SK-N-SH (cell line): Measurements from ENCODE around the gene ANKH. TPM values are rescaled to one million over a fixed set of nuclear protein-coding genes. Genes with fewer than 3 reads are reported as not detected.
A peak's percentile ranks its signal among the peaks of the same experiment; 100 is the strongest.

ENCODE experiments used
- CTCF ChIA-PET: fragments of 300-600, 350-600 bp; formaldehyde crosslinking; extraction: SDS; loops from one replicate; lab custom pipeline; 2021; lab: Yijun Ruan, JAX
- POLR2A ChIA-PET: fragments of 350-600 bp; sonication (Branson Sonifier 250); formaldehyde crosslinking; extraction: SDS; loops from one replicate; lab custom pipeline; 2020; ENCODE audit warnings: antibody characterized with exemption, inconsistent platforms; lab: Yijun Ruan, JAX
- DNase-seq: peaks from one replicate; pipeline ENCODE4 v3.0.0; 2012
- H2AFZ ChIP-seq: fragments of 200-600 bp; sonication (generic); 2 replicates; pipeline ENCODE4 v1.8.1; 2016; ENCODE audit warnings: antibody characterized with exemption, mild to moderate bottlenecking, low read depth
- H3F3A ChIP-seq: fragments of 200-600 bp; sonication (generic); replicated peaks from 2 replicates; pipeline ENCODE3; 2016; ENCODE audit warnings: antibody characterized with exemption, mild to moderate bottlenecking; ENCODE audit not compliant: insufficient read depth
- H3K27ac ChIP-seq, 2 experiments: fragments of 200-500 bp in 1 of 2; fragments of 200-600 bp in 1 of 2; sonication (Bioruptor generic) in 1 of 2; sonication (generic), shearing (Covaris generic) in 1 of 2; 2 replicates each; pipeline versions ENCODE4 v1.5.1 to v1.6.1; 2014 to 2016; ENCODE audit warnings: low read depth in 2 of 2, inconsistent platforms in 1 of 2, low read length in 1 of 2, mild to moderate bottlenecking in 1 of 2, mixed read lengths in 1 of 2
- H3K27me3 ChIP-seq: fragments of 200-600 bp; sonication (generic), shearing (Covaris generic); 2 replicates; pipeline ENCODE4 v1.6.1; 2016; ENCODE audit warnings: mixed run types; ENCODE audit not compliant: insufficient read depth
- H3K36me3 ChIP-seq, 2 experiments: fragments of 200-500 bp in 1 of 2; fragments of 200-600 bp in 1 of 2; sonication (Bioruptor generic) in 1 of 2; sonication (generic) in 1 of 2; replicated peaks in 1 of 2; 2 replicates each; pipeline versions ENCODE3 to v1.5.1; 2014 to 2016; ENCODE audit warnings: low read length in 1 of 2, mild to moderate bottlenecking in 1 of 2; ENCODE audit not compliant: insufficient read depth in 2 of 2, control insufficient read depth in 1 of 2
- H3K4me1 ChIP-seq, 2 experiments: fragments of 200-500 bp in 1 of 2; fragments of 200-600 bp in 1 of 2; sonication (Bioruptor generic) in 1 of 2; sonication (generic), shearing (Covaris generic) in 1 of 2; 2 replicates each; pipeline versions ENCODE4 v1.5.1 to v1.6.1; 2014 to 2016; ENCODE audit warnings: low read depth in 1 of 2, low read length in 1 of 2, mixed run types in 1 of 2; ENCODE audit not compliant: insufficient read depth in 2 of 2, control insufficient read depth in 1 of 2
- H3K4me2 ChIP-seq: fragments of 200-600 bp; sonication (generic), shearing (Covaris generic); 2 replicates; pipeline ENCODE4 v1.6.1; 2017; ENCODE audit warnings: mixed run types
- H3K4me3 ChIP-seq, 2 experiments: fragments of 200-500 bp in 1 of 2; fragments of 200-600 bp in 1 of 2; sonication (Bioruptor generic) in 1 of 2; sonication (generic), shearing (Covaris generic) in 1 of 2; 2 replicates each; pipeline versions ENCODE4 v1.5.1 to v1.8.1; 2014 to 2016; ENCODE audit warnings: low read depth in 2 of 2, inconsistent platforms in 1 of 2, low read length in 1 of 2, mild to moderate bottlenecking in 1 of 2, mixed read lengths in 1 of 2, moderate library complexity in 1 of 2
- H3K79me2 ChIP-seq: fragments of 200-600 bp; sonication (generic); 2 replicates; pipeline ENCODE4 v1.8.1; 2017; ENCODE audit warnings: mild to moderate bottlenecking; ENCODE audit not compliant: insufficient read depth
- H3K9ac ChIP-seq: fragments of 200-600 bp; sonication (generic); 2 replicates; pipeline ENCODE4 v1.6.1; 2017; ENCODE audit warnings: mixed run types
- H3K9me2 ChIP-seq: fragments of 200-600 bp; sonication (generic); 2 replicates; pipeline ENCODE4 v1.6.1; 2017; ENCODE audit warnings: mixed run types
- H3K9me3 ChIP-seq: fragments of 200-600 bp; sonication (generic); 2 replicates; pipeline ENCODE4 v1.6.1; 2017; ENCODE audit warnings: mixed run types, mild to moderate bottlenecking, moderate library complexity
- H4K20me1 ChIP-seq: fragments of 200-600 bp; sonication (generic); 2 replicates; pipeline ENCODE4 v1.6.1; 2017; ENCODE audit warnings: mild to moderate bottlenecking, mixed run types; ENCODE audit not compliant: insufficient read depth
- CHD2 ChIP-seq: fragments of 150-350 bp; IDR thresholded peaks from 2 replicates; pipeline ENCODE4 v1.6.1; 2018; ENCODE audit warnings: low read length; ENCODE audit not compliant: partially characterized antibody
- ELF1 ChIP-seq: IDR thresholded peaks from 2 replicates; pipeline ENCODE4 v1.4.0; 2012
- FOSL2 ChIP-seq: IDR thresholded peaks from 2 replicates; pipeline ENCODE4 v1.4.0; 2012; ENCODE audit warnings: low read depth, mild to moderate bottlenecking, moderate library complexity, borderline replicate concordance
- FOXM1 ChIP-seq: IDR thresholded peaks from 2 replicates; pipeline ENCODE4 v1.4.0; 2012; ENCODE audit warnings: low read depth, mild to moderate bottlenecking
- GABPA ChIP-seq: IDR thresholded peaks from 2 replicates; pipeline ENCODE4 v1.4.0; 2012; ENCODE audit warnings: low read depth, mild to moderate bottlenecking
- MXI1 ChIP-seq: IDR thresholded peaks from 2 replicates; pipeline ENCODE4 v1.6.1; 2012; ENCODE audit warnings: mild to moderate bottlenecking, low read depth, low read length, improper control_type of control experiment
- NFIC ChIP-seq: IDR thresholded peaks from 2 replicates; pipeline ENCODE4 v1.4.0; 2012; ENCODE audit warnings: borderline replicate concordance
- NRF1 ChIP-seq: IDR thresholded peaks from 2 replicates; pipeline ENCODE4 v1.6.1; 2012; ENCODE audit warnings: low read depth, mild to moderate bottlenecking, low read length
- PBX3 ChIP-seq: IDR thresholded peaks from 2 replicates; pipeline ENCODE4; 2012
- POLR2AphosphoS5 ChIP-seq: IDR thresholded peaks from 2 replicates; pipeline ENCODE4 v1.6.1; 2012; ENCODE audit warnings: low read depth, low read length
- RCOR1 ChIP-seq: fragments of 150-350 bp; IDR thresholded peaks from 2 replicates; pipeline ENCODE4 v1.6.1; 2017; ENCODE audit warnings: antibody characterized with exemption, low read length
- RFX5 ChIP-seq: IDR thresholded peaks from 2 replicates; pipeline ENCODE4 v1.6.1; 2012; ENCODE audit warnings: mild to moderate bottlenecking, improper control_type of control experiment, low read length
- SIN3A ChIP-seq: IDR thresholded peaks from 2 replicates; pipeline ENCODE4 v1.6.1; 2012; ENCODE audit warnings: low read depth, mild to moderate bottlenecking, low read length, moderate library complexity, borderline replicate concordance
- SMC3 ChIP-seq: IDR thresholded peaks from 2 replicates; pipeline ENCODE4 v1.6.1; 2012; ENCODE audit warnings: low read depth, low read length, improper control_type of control experiment
- TAF1 ChIP-seq: IDR thresholded peaks from 2 replicates; pipeline ENCODE4 v1.6.1; 2012; ENCODE audit warnings: low read depth, mild to moderate bottlenecking, low read length, moderate library complexity, borderline replicate concordance
- TEAD4 ChIP-seq: IDR thresholded peaks from 2 replicates; pipeline ENCODE4 v1.4.0; 2012; ENCODE audit warnings: mild to moderate bottlenecking, borderline replicate concordance; ENCODE audit not compliant: insufficient read depth
- YY1 ChIP-seq: IDR thresholded peaks from 2 replicates; pipeline ENCODE4 v1.4.0; 2012; ENCODE audit warnings: low read depth, mild to moderate bottlenecking
- WGBS: methylation state at CpG from one replicate; pipeline ENCODE4 v1.1.6; 2017; ENCODE audit warnings: low lambda C conversion rate; 5-methylcytosine and 5-hydroxymethylcytosine counted together
- polyA plus RNA-seq, 3 experiments: library from polyadenylated mRNA; depleted of rRNA; stranded (reverse); fragments of >200 nt; gene quantifications; 2 replicates each; pipeline ENCODE4 v1.2.3, GENCODE V29; 2012
- TF ChIP-seq, protein P1 (sequence below): fragments of 150-350 bp; IDR thresholded peaks from 2 replicates; pipeline ENCODE4 v1.6.1; 2016; ENCODE audit warnings: mild to moderate bottlenecking, low read depth, low read length
- TF ChIP-seq, protein P2 (sequence below): IDR thresholded peaks from 2 replicates; pipeline ENCODE4 v1.4.0; 2012; ENCODE audit warnings: low read depth
- TF ChIP-seq, protein P3 (sequence below): fragments of 150-350 bp; IDR thresholded peaks from 2 replicates; pipeline ENCODE4 v1.6.1; 2017; ENCODE audit warnings: antibody characterized with exemption, low read length, low read depth, borderline replicate concordance

The ANKH gene
- polyA plus RNA-seq, 1 of the 3 experiments (the other 2 are of a cell fraction) = 22.0 TPM

- TF ChIP-seq ELF1 = no peak
These were observed 206.3 kb downstream of the ANKH start (continued) for GRCh38 chr5:14665101-14665822.

DNA sequence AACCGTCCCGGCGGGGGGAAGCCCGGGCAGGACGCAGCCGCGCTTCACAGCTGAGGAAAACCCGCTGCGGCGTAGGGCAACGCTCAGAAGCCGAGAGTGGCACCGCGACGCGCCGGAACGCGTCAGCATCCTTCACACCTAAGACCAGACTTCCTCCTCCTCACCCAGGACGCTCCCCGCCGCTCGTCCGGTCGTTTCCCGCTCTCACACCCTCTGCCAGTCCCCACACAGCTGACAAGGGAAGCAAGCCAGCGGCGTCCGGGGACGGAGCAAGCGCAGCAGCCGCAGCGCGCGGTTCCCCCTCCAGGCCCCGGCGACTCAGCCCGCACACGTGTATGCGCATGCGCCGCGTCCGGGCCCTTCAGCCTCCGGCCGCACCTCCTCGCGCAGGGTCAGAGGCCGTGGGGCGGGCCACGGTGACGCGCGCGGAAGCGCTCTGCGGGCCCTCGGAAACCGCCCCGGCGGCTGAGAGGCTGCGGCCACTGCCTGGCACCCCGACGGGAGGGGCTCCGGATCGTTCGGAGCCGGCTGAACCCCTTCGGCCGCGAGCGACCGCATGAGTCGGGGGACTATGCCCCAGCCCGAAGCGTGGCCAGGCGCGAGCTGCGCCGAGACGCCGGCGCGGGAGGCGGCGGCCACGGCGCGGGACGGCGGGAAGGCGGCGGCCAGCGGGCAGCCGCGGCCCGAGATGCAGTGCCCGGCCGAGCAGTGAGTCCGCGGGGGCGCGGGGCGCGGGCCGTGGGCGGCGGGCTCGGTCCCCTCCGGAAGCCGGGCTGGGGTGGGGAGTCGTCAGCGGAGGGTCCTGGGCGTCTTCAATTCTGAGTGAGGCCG, 207.1 kb downstream of the ANKH start, which contains the start of gene OTULIN:
OTULIN (plus strand) TSS at position 449 of the 831 bp plus-strand sequence; CDS start at position 557, 108 bp downstream.
- Histone ChIP-seq H3K9me3 (no peaks in the 10 kb centered on the region), H3K4me2 (peak within 1 kb of the TSS; percentile 91), H3K4me3 (peak within 1 kb of the TSS; percentile 85 to 96), H3K9ac (peak within 1 kb of the TSS; percentile 82), H3K36me3 (peaks cover 0 to 6% of the 10 kb centered on the region in 2 experiments), H3F3A (peaks cover 16% of the 10 kb centered on the region), H3K4me1 (peaks cover 19 to 21% of the 10 kb centered on the region in 2 experiments; a peak in 3 of 4 replicates), H3K79me2 (peaks cover 59% of the 10 kb centered on the region), H3K9me2 (no peaks in the 10 kb centered on the region), H3K27me3 (no peaks in the 10 kb centered on the region), H2AFZ (peak within 1 kb of the TSS; percentile 69), H4K20me1 (peaks cover 39% of the 10 kb centered on the region), H3K27ac (peak within 1 kb of the TSS; percentile 85 to 94)
- CTCF ChIA-PET = interaction anchor here (1.2 to 1.6 kb wide), 3 partner anchors 16 to 339 kb away, joined by 3 to 9 read pairs (median 3); no protein-coding TSS in a partner anchor
- POLR2A ChIA-PET = interaction anchor here (0.9 kb wide), 1 partner anchor 267 kb away, joined by 3 read pairs; no protein-coding TSS in a partner anchor
- DNase-seq = peak; percentile 100
- 0% methylated on average over 7 of the region's 115 CpGs for WGBS
- TF ChIP-seq, protein P1, sequence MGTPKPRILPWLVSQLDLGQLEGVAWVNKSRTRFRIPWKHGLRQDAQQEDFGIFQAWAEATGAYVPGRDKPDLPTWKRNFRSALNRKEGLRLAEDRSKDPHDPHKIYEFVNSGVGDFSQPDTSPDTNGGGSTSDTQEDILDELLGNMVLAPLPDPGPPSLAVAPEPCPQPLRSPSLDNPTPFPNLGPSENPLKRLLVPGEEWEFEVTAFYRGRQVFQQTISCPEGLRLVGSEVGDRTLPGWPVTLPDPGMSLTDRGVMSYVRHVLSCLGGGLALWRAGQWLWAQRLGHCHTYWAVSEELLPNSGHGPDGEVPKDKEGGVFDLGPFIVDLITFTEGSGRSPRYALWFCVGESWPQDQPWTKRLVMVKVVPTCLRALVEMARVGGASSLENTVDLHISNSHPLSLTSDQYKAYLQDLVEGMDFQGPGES = no peak
- peak; percentile 65; the same call in 1 of the 2 replicates for TF ChIP-seq TAF1
- TF ChIP-seq NFIC = peak; percentile 33; the same call in 1 of the 2 replicates
- TF ChIP-seq GABPA = peak; percentile 45
- no peak for TF ChIP-seq SMC3
- peak; percentile 66; the same call in 1 of the 2 replicates for TF ChIP-seq MXI1
- no peak for TF ChIP-seq RCOR1
- TF ChIP-seq RFX5 = no peak
- peak; percentile 82 for TF ChIP-seq SIN3A
- TF ChIP-seq, protein P2, sequence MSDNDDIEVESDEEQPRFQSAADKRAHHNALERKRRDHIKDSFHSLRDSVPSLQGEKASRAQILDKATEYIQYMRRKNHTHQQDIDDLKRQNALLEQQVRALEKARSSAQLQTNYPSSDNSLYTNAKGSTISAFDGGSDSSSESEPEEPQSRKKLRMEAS = peak; percentile 95
- TF ChIP-seq PBX3 = 0 out of 2 replicates have a peak, but pooled peaks have one; percentile 38
- 0 out of 2 replicates have a peak, but pooled peaks have one; percentile 29 for TF ChIP-seq YY1
- TF ChIP-seq, protein P3, sequence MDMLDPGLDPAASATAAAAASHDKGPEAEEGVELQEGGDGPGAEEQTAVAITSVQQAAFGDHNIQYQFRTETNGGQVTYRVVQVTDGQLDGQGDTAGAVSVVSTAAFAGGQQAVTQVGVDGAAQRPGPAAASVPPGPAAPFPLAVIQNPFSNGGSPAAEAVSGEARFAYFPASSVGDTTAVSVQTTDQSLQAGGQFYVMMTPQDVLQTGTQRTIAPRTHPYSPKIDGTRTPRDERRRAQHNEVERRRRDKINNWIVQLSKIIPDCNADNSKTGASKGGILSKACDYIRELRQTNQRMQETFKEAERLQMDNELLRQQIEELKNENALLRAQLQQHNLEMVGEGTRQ = no peak
- no peak; the same call in 1 of the 2 replicates for TF ChIP-seq FOXM1
- TF ChIP-seq TEAD4 = 0 out of 2 replicates have a peak, but pooled peaks have one; percentile 7
- peak; percentile 88 for TF ChIP-seq ELF1
- peak; percentile 63 for TF ChIP-seq CHD2
- TF ChIP-seq NRF1 = peak; percentile 95
- TF ChIP-seq FOSL2 = no peak
- TF ChIP-seq POLR2AphosphoS5 = peak; percentile 89
